Measurements from ENCODE around the gene MLEC. TPM values are rescaled to one million over a fixed set of nuclear protein-coding genes. Genes with fewer than 3 reads are reported as not detected.

Gene MLEC
- total and polyA plus RNA-seq, 11 donors = 39.2 to 150 (median 117) TPM

GRCh38 chr12:120720234-120720986, 33.5 kb downstream of the MLEC start:
- no peak for TF ChIP-seq CTCF (IDR thresholded peaks at IDR 0.05)
- whole genome bisulfite sequencing, 4 donors = 78 to 86% (median 83%) methylated on average over 7 of the region's 7 CpGs
- Histone ChIP-seq H3K4me1 (peaks cover 0 to 38% (median 8%) of the 10 kb centered on the region in 12 donors), H3K36me3 (peaks cover 9 to 90% (median 82%) of the 10 kb centered on the region in 9 donors), H3K9me3 (no peaks in the 10 kb centered on the region), H3K27me3 (no peaks in the 10 kb centered on the region), H3K27ac (peak overlapping the region in 6 of 12 donors; percentile 39 to 78 (median 54)), H3K4me3 (no peak overlapping the region)
- ATAC-seq (peak; percentile 32 to 83 (median 49)), DNase-seq (no peak)
- intact Hi-C loops (cut with DNase I) = loop anchor here in 3 of 10 donors (10.0 kb wide), 1 partner anchor 184 kb away; the partner anchor contains the start of gene SPPL3 (in 3 of the 3)

- no peak for DNase-seq
- Histone ChIP-seq H3K9me3 (no peaks in the 10 kb centered on the region), H3K4me3 (no peak overlapping the region), H3K27ac (peak overlapping the region in 7 of 12 donors; percentile 6 to 78 (median 51)), H3K27me3 (no peaks in the 10 kb centered on the region), H3K4me1 (peaks cover 0 to 42% (median 9%) of the 10 kb centered on the region in 12 donors), H3K36me3 (peaks cover 9 to 82% (median 74%) of the 10 kb centered on the region in 9 donors)
- ATAC-seq = no peak
- intact Hi-C loops (cut with DNase I) = loop anchor here in 3 of 10 donors (10.0 kb wide), 1 partner anchor 184 kb away; the partner anchor contains the start of gene SPPL3 (in 3 of the 3)
- no peak for TF ChIP-seq CTCF (IDR thresholded peaks at IDR 0.05)
- no peak for TF ChIP-seq POLR2A (IDR thresholded peaks at IDR 0.05)
- WGBS, 4 donors = 91 to 94% (median 93%) methylated on average over 10 of the region's 10 CpGs
These were observed 34.2 kb downstream of the MLEC start for GRCh38 chr12:120720987-120721801.

- intact Hi-C loops (cut with DNase I) = loop anchor here in 3 of 10 donors (10.0 kb wide), 1 partner anchor 183 kb away; the partner anchor contains the start of gene SPPL3 (in 3 of the 3)
- H3K27ac ChIP-seq = no peak overlapping the region
- H3K4me3 ChIP-seq = no peak overlapping the region
- TF ChIP-seq POLR2A (IDR thresholded peaks at IDR 0.05) (no peak), CTCF (IDR thresholded peaks at IDR 0.05) (no peak)
- no peaks in the 10 kb centered on the region for H3K9me3 ChIP-seq
- peaks cover 0 to 47% (median 15%) of the 10 kb centered on the region in 12 donors for H3K4me1 ChIP-seq
- peaks cover 9 to 76% (median 68%) of the 10 kb centered on the region in 9 donors for H3K36me3 ChIP-seq
- no peaks in the 10 kb centered on the region for H3K27me3 ChIP-seq
- ATAC-seq (no peak), DNase-seq (no peak)
- WGBS, 4 donors = 78 to 82% (median 79%) methylated on average over 3 of the region's 3 CpGs
These were observed 34.9 kb downstream of the MLEC start for GRCh38 chr12:120721866-120722265.
